ENCODE results near the gene NRP1. TPM values are rescaled to one million over a fixed set of nuclear protein-coding genes. Genes with fewer than 3 reads are reported as not detected.

NRP1 gene
- polyA plus RNA-seq, 3 donors, result 1.1 to 1.7 (median 1.3) TPM

DNA sequence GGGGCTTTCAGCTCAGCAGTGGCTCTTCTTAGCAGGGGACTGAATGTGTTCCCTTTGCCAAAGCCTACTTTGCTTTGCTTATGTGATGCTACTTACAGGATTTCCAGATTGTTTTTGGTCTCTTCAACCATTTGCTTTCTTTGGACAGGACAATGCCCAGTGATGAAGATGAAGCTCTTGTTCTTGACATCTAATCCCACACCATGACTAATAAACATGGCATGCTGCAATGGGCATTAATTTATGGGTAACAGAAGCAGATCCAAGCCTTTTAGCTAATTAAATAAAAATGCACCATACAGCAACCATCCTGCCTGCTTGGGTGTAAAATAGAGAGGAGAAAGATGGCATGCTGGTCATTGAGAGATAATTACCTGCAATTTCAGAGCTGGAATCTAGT, 200.9 kb downstream of the NRP1 start:
- H3K9me3 ChIP-seq (replicated peaks in 1 of 2; ENCODE audit: control insufficient read depth in 1 of 2, insufficient read depth in 1 of 2, low read length in 2 of 2), result no peaks in the 10 kb centered on the region
- no peaks in the 10 kb centered on the region for H3K79me2 ChIP-seq (ENCODE audit: insufficient read depth, low read length)
- TF ChIP-seq, protein P1, sequence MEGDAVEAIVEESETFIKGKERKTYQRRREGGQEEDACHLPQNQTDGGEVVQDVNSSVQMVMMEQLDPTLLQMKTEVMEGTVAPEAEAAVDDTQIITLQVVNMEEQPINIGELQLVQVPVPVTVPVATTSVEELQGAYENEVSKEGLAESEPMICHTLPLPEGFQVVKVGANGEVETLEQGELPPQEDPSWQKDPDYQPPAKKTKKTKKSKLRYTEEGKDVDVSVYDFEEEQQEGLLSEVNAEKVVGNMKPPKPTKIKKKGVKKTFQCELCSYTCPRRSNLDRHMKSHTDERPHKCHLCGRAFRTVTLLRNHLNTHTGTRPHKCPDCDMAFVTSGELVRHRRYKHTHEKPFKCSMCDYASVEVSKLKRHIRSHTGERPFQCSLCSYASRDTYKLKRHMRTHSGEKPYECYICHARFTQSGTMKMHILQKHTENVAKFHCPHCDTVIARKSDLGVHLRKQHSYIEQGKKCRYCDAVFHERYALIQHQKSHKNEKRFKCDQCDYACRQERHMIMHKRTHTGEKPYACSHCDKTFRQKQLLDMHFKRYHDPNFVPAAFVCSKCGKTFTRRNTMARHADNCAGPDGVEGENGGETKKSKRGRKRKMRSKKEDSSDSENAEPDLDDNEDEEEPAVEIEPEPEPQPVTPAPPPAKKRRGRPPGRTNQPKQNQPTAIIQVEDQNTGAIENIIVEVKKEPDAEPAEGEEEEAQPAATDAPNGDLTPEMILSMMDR (IDR thresholded peaks at IDR 0.05), result no peak
- no peaks in the 10 kb centered on the region for H3K27me3 ChIP-seq (ENCODE audit: control insufficient read depth in 2 of 2, insufficient read depth in 2 of 2, low read length in 2 of 2)
- Mint-ChIP-seq H3K4me1 (no peaks in the 10 kb centered on the region), H3K4me3 (no peak overlapping the region), H3K9me3 (peaks cover 0 to 3% (median 0%) of the 10 kb centered on the region in 7 donors), H3K27ac (no peak overlapping the region), H3K36me3 (no peaks in the 10 kb centered on the region), H3K27me3 (ENCODE audit: low read depth in 3 of 3) (peaks cover 0 to 5% (median 2%) of the 10 kb centered on the region in 3 donors)
- no peak overlapping the region for H3K9ac ChIP-seq (ENCODE audit: insufficient read depth, low read length, poor library complexity, severe bottlenecking)
- H3K4me3 ChIP-seq (replicated peaks in 1 of 3; ENCODE audit: low read depth in 2 of 3, low read length in 3 of 3), result no peak overlapping the region
- H3K4me1 ChIP-seq (ENCODE audit: control insufficient read depth in 1 of 2, insufficient read depth in 2 of 2, low read length in 2 of 2), result no peaks in the 10 kb centered on the region
- no peak overlapping the region for H2AFZ ChIP-seq (ENCODE audit: insufficient read depth, low read depth, low read length, poor library complexity, severe bottlenecking)
- no peak for DNase-seq
- no peak overlapping the region for H3K27ac ChIP-seq (ENCODE audit: low read depth in 1 of 2, low read length in 2 of 2)
- H4K20me1 ChIP-seq (ENCODE audit: insufficient read depth, low read length), result no peaks in the 10 kb centered on the region
- intact Hi-C loops (cut with micrococcal nuclease), result no loop called here
- no peaks in the 10 kb centered on the region for H3K36me3 ChIP-seq (replicated peaks in 1 of 2; ENCODE audit: control insufficient read depth in 1 of 2, insufficient read depth in 2 of 2, low read length in 2 of 2)
- no peak overlapping the region for H3K4me2 ChIP-seq (replicated peaks; ENCODE audit: extremely low read depth, low read length, poor library complexity, severe bottlenecking)

DNA sequence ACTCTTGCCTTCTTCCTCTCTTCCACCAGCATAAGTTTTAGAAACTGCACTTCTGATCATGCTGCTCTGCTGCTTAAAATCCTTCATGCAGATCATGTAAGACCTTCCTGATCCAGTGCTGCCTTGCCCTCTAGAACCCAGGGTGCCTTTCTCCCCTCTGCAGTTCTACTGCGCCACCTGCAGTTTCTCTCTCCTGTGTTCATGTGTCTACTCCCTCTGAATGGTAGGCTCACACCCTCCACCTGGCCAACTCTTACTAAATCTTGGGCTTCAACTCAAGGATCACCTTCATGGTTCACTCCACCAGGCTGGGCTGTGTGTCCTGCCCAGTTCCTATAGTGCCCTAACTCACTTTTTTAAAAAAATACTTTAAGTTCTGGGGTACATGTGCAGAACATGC, 201.8 kb downstream of the NRP1 start:
- no peaks in the 10 kb centered on the region for H3K4me1 Mint-ChIP-seq

More for the DNA sequence above, 201.8 kb downstream of the NRP1 start:
- DNase-seq, result no peak
- Histone ChIP-seq H3K9me3 (replicated peaks in 1 of 2; ENCODE audit: control insufficient read depth in 1 of 2, insufficient read depth in 1 of 2, low read length in 2 of 2) (no peaks in the 10 kb centered on the region), H4K20me1 (ENCODE audit: insufficient read depth, low read length) (no peaks in the 10 kb centered on the region), H2AFZ (ENCODE audit: insufficient read depth, low read depth, low read length, poor library complexity, severe bottlenecking) (no peak overlapping the region), H3K4me3 (replicated peaks in 1 of 3; ENCODE audit: low read depth in 2 of 3, low read length in 3 of 3) (no peak overlapping the region), H3K79me2 (ENCODE audit: insufficient read depth, low read length) (no peaks in the 10 kb centered on the region), H3K4me1 (ENCODE audit: control insufficient read depth in 1 of 2, insufficient read depth in 2 of 2, low read length in 2 of 2) (no peaks in the 10 kb centered on the region), H3K27me3 (ENCODE audit: control insufficient read depth in 2 of 2, insufficient read depth in 2 of 2, low read length in 2 of 2) (no peaks in the 10 kb centered on the region), H3K4me2 (replicated peaks; ENCODE audit: extremely low read depth, low read length, poor library complexity, severe bottlenecking) (no peak overlapping the region), H3K36me3 (replicated peaks in 1 of 2; ENCODE audit: control insufficient read depth in 1 of 2, insufficient read depth in 2 of 2, low read length in 2 of 2) (no peaks in the 10 kb centered on the region), H3K9ac (ENCODE audit: insufficient read depth, low read length, poor library complexity, severe bottlenecking) (no peak overlapping the region), H3K27ac (ENCODE audit: low read depth in 1 of 2, low read length in 2 of 2) (no peak overlapping the region)
- H3K27ac Mint-ChIP-seq, result no peak overlapping the region
- peaks cover 0 to 3% (median 0%) of the 10 kb centered on the region in 7 donors for H3K9me3 Mint-ChIP-seq
- H3K27me3 Mint-ChIP-seq (ENCODE audit: low read depth in 3 of 3), result peaks cover 0 to 5% (median 3%) of the 10 kb centered on the region in 3 donors
- no CpG with 5 or more reads among the region's 1 CpG for WGBS (ENCODE audit: insufficient coverage)
- H3K36me3 Mint-ChIP-seq, result no peaks in the 10 kb centered on the region
- intact Hi-C loops (cut with micrococcal nuclease), result no loop called here
- H3K4me3 Mint-ChIP-seq, result no peak overlapping the region
- TF ChIP-seq, protein P1 (IDR thresholded peaks at IDR 0.05), result no peak
